Neural progenitor cell (in vitro differentiated cells): ENCODE measurements around the gene MEMO1. TPM values are rescaled to one million over a fixed set of nuclear protein-coding genes. Genes with fewer than 3 reads are reported as not detected.
"Not testable (repeated sequence)": the region's sequence is repeated elsewhere in the genome, so short reads cannot be mapped to it uniquely, and the experiment has no call there.

ENCODE experiments used
- DNase-seq: peaks from one replicate; pipeline ENCODE4 v3.0.0-alpha.2; 2016; ENCODE audit warnings: low spot score
- H2AFZ ChIP-seq: fragments of 200-600 bp; sonication (generic); replicated peaks from 2 replicates; pipeline ENCODE4 v1.6.1; 2016; ENCODE audit warnings: antibody characterized with exemption
- H3F3A ChIP-seq: fragments of 200-600 bp; sonication (generic); 2 replicates; pipeline ENCODE4 v1.6.1; 2016; ENCODE audit warnings: antibody characterized with exemption, low read depth
- H3K27ac ChIP-seq: fragments of 200-600 bp; sonication (generic); 2 replicates; pipeline ENCODE4 v1.5.1; 2016; ENCODE audit warnings: mild to moderate bottlenecking
- H3K27me3 ChIP-seq: fragments of 200-600 bp; sonication (generic); 2 replicates; pipeline ENCODE4 v1.6.1; 2016; ENCODE audit warnings: mild to moderate bottlenecking, moderate library complexity
- H3K36me3 ChIP-seq: fragments of 200-600 bp; sonication (generic); 2 replicates; pipeline ENCODE4 v1.5.1; 2016
- H3K4me1 ChIP-seq: fragments of 200-600 bp; sonication (generic); 2 replicates; pipeline ENCODE4 v1.6.1; 2016; ENCODE audit warnings: mixed run types
- H3K4me2 ChIP-seq: fragments of 200-600 bp; sonication (generic); 2 replicates; pipeline ENCODE4 v1.6.1; 2016
- H3K4me3 ChIP-seq: fragments of 200-600 bp; sonication (generic); 2 replicates; pipeline ENCODE4 v1.5.1; 2016
- H3K79me2 ChIP-seq: fragments of 200-600 bp; sonication (generic); 2 replicates; pipeline ENCODE4 v1.6.1; 2016; ENCODE audit warnings: low read depth
- H3K9ac ChIP-seq: fragments of 200-600 bp; sonication (generic); 2 replicates; pipeline ENCODE4 v1.6.1; 2016
- H3K9me3 ChIP-seq: fragments of 200-600 bp; sonication (generic); 2 replicates; pipeline ENCODE4 v1.5.1; 2016; ENCODE audit warnings: low read depth
- H4K20me1 ChIP-seq: fragments of 200-600 bp; sonication (generic); 2 replicates; pipeline ENCODE4 v1.6.1; 2016; ENCODE audit warnings: low read depth
- H3K27ac Mint-ChIP-seq: 3 replicates; pipeline ENCODE4 v1.8.0; 2021; ENCODE audit warnings: mixed read lengths
- H3K27me3 Mint-ChIP-seq: 2 replicates; pipeline ENCODE4 v1.8.0; 2022; ENCODE audit warnings: low read depth, mild to moderate bottlenecking, inconsistent platforms, moderate library complexity, mixed read lengths; ENCODE audit not compliant: insufficient read depth
- H3K36me3 Mint-ChIP-seq: 3 replicates; pipeline ENCODE4 v1.8.0; 2021; ENCODE audit warnings: mixed read lengths
- H3K4me1 Mint-ChIP-seq: 3 replicates; pipeline ENCODE4 v1.8.0; 2021; ENCODE audit warnings: mixed read lengths
- H3K4me3 Mint-ChIP-seq: 3 replicates; pipeline ENCODE4 v1.8.0; 2021; ENCODE audit warnings: mild to moderate bottlenecking, moderate library complexity, mixed read lengths
- H3K9me3 Mint-ChIP-seq: 3 replicates; pipeline ENCODE4 v1.8.0; 2020; ENCODE audit warnings: mixed read lengths
- EZH2 ChIP-seq: fragments of 200-600 bp; sonication (generic); IDR thresholded peaks from 2 replicates; pipeline ENCODE4 v1.6.1; 2017; ENCODE audit warnings: antibody characterized with exemption, mild to moderate bottlenecking, moderate library complexity
- EZH2phosphoT487 ChIP-seq: fragments of 200-600 bp; sonication (generic); IDR thresholded peaks from 2 replicates; pipeline ENCODE4 v1.6.1; 2017; ENCODE audit warnings: antibody characterized with exemption
- total RNA-seq: library from RNA; depleted of rRNA; stranded (reverse); fragments of >200 nt; gene quantifications from 2 replicates; pipeline ENCODE4 v1.2.3, GENCODE V29; 2015; ENCODE audit warnings: low replicate concordance
- TF ChIP-seq, protein P1 (sequence below): fragments of 200-600 bp; sonication (generic); IDR thresholded peaks from 2 replicates; pipeline ENCODE4 v1.5.1; 2017; ENCODE audit warnings: antibody characterized with exemption, mild to moderate bottlenecking

MEMO1 gene
- total RNA-seq, 1 donor from 2014 or later = 25.8 TPM

- Histone ChIP-seq H4K20me1 (no peaks in the 10 kb centered on the region), H3K4me2 (no peak overlapping the region), H3K79me2 (no peaks in the 10 kb centered on the region), H3K9me3 (no peaks in the 10 kb centered on the region), H3K9ac (no peak overlapping the region), H3K36me3 (no peaks in the 10 kb centered on the region), H3K4me1 (no peaks in the 10 kb centered on the region), H2AFZ (no peak overlapping the region), H3K4me3 (no peak overlapping the region), H3K27me3 (no peaks in the 10 kb centered on the region), H3K27ac (no peak overlapping the region), H3F3A (no peaks in the 10 kb centered on the region)
- no peaks in the 10 kb centered on the region for H3K4me1 Mint-ChIP-seq
- TF ChIP-seq, protein P1, sequence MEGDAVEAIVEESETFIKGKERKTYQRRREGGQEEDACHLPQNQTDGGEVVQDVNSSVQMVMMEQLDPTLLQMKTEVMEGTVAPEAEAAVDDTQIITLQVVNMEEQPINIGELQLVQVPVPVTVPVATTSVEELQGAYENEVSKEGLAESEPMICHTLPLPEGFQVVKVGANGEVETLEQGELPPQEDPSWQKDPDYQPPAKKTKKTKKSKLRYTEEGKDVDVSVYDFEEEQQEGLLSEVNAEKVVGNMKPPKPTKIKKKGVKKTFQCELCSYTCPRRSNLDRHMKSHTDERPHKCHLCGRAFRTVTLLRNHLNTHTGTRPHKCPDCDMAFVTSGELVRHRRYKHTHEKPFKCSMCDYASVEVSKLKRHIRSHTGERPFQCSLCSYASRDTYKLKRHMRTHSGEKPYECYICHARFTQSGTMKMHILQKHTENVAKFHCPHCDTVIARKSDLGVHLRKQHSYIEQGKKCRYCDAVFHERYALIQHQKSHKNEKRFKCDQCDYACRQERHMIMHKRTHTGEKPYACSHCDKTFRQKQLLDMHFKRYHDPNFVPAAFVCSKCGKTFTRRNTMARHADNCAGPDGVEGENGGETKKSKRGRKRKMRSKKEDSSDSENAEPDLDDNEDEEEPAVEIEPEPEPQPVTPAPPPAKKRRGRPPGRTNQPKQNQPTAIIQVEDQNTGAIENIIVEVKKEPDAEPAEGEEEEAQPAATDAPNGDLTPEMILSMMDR = no peak
- TF ChIP-seq EZH2 (no peak), EZH2phosphoT487 (no peak)
- no peak overlapping the region for H3K27ac Mint-ChIP-seq
- no peaks in the 10 kb centered on the region for H3K9me3 Mint-ChIP-seq
- H3K27me3 Mint-ChIP-seq = no peaks in the 10 kb centered on the region
- no peaks in the 10 kb centered on the region for H3K36me3 Mint-ChIP-seq
- no peak overlapping the region for H3K4me3 Mint-ChIP-seq
- DNase-seq = no peak
These were observed 150.8 kb downstream of the MEMO1 start for GRCh38 chr2:31859959-31860358.

DNA sequence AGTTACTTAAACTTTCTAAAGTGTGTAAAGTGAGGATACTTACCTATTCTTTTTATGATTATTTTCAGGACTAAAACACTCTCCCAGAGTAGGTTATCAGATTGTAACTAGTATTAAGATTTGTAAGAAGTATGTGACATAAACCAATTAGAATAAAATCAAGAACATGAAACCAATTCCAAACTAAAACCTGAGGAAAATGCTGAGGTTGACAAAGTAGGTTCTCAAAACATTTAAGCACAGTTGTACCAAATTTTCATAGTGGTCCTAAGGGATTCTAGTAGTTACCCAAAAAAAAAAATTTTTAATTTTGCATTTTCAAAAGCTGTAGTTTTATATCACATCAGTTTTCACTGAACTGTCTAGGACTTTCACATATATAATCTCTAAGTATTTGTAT, 157.3 kb downstream of the MEMO1 start:
- no peaks in the 10 kb centered on the region for H3K4me1 ChIP-seq
- H3K27me3 ChIP-seq = no peaks in the 10 kb centered on the region
- no peak overlapping the region for H3K27ac ChIP-seq
- H3K4me3 ChIP-seq = no peak overlapping the region
- Mint-ChIP-seq H3K4me3 (no peak overlapping the region), H3K4me1 (no peaks in the 10 kb centered on the region), H3K27ac (no peak overlapping the region), H3K27me3 (peaks cover 2% of the 10 kb centered on the region), H3K36me3 (peaks cover 4% of the 10 kb centered on the region), H3K9me3 (no peaks in the 10 kb centered on the region)
- no peaks in the 10 kb centered on the region for H3K36me3 ChIP-seq
- no peaks in the 10 kb centered on the region for H3K79me2 ChIP-seq
- H3K9me3 ChIP-seq = no peaks in the 10 kb centered on the region
- no peak overlapping the region for H3K4me2 ChIP-seq
- no peak overlapping the region for H3K9ac ChIP-seq
- TF ChIP-seq, protein P1 = no peak
- no peak overlapping the region for H2AFZ ChIP-seq
- H4K20me1 ChIP-seq = no peaks in the 10 kb centered on the region
- no peak for DNase-seq
- no peaks in the 10 kb centered on the region for H3F3A ChIP-seq

DNA sequence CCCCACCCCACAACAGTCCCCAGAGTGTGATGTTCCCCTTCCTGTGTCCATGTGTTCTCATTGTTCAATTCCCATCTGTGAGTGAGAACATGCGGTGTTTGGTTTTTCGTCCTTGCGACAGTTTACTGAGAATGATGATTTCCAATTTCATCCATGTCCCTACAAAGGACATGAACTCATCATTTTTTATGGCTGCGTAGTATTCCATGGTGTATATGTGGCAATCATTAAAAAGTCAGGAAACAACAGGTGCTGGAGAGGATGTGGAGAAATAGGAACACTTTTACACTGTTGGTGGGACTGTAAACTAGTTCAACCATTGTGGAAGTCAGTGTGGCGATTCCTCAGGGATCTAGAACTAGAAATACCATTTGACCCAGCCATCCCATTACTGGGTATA, 168.7 kb downstream of the MEMO1 start:
- H3K27ac Mint-ChIP-seq, H3F3A ChIP-seq, H3K9me3 ChIP-seq, H3K36me3 ChIP-seq, H3K9ac ChIP-seq, H3K4me1 Mint-ChIP-seq, H3K79me2 ChIP-seq, H3K27me3 ChIP-seq, H3K4me3 ChIP-seq, H3K4me1 ChIP-seq, H3K27me3 Mint-ChIP-seq, H4K20me1 ChIP-seq, H2AFZ ChIP-seq, DNase-seq, H3K27ac ChIP-seq, H3K9me3 Mint-ChIP-seq, H3K36me3 Mint-ChIP-seq, H3K4me3 Mint-ChIP-seq, H3K4me2 ChIP-seq: not testable (repeated sequence)

- Mint-ChIP-seq H3K9me3 (no peaks in the 10 kb centered on the region), H3K27me3 (no peaks in the 10 kb centered on the region), H3K4me3 (no peak overlapping the region), H3K4me1 (no peaks in the 10 kb centered on the region), H3K36me3 (no peaks in the 10 kb centered on the region), H3K27ac (no peak overlapping the region)
- Histone ChIP-seq H3K4me2 (no peak overlapping the region), H3K9me3 (no peaks in the 10 kb centered on the region), H3K79me2 (no peaks in the 10 kb centered on the region), H3K9ac (no peak overlapping the region), H3K27ac (no peak overlapping the region), H3K4me1 (no peaks in the 10 kb centered on the region), H3K27me3 (no peaks in the 10 kb centered on the region), H2AFZ (no peak overlapping the region), H3K36me3 (no peaks in the 10 kb centered on the region), H3K4me3 (no peak overlapping the region), H4K20me1 (no peaks in the 10 kb centered on the region), H3F3A (no peaks in the 10 kb centered on the region)
- no peak for DNase-seq
- TF ChIP-seq EZH2phosphoT487 (no peak), EZH2 (no peak)
- TF ChIP-seq, protein P1 = no peak
These were observed 175.4 kb downstream of the MEMO1 start for GRCh38 chr2:31835450-31835849.
